ENCODE data around the gene WASHC1. TPM values are rescaled to one million over a fixed set of nuclear protein-coding genes. Genes with fewer than 3 reads are reported as not detected.
"Not testable (repeated sequence)": the region's sequence is repeated elsewhere in the genome, so short reads cannot be mapped to it uniquely, and the experiment has no call there.

WASHC1 gene
- total RNA-seq, 4 donors from 2014 or later, result 4.2 to 10.6 (median 6.0) TPM

- WGBS, 2 donors (ENCODE audit: low coverage in 1 of 2), result 93 to 95% methylated on average over 14 of the region's 16 CpGs
These were observed 16.1 kb upstream of the WASHC1 start for GRCh38 chr9:45180-45878.

GRCh38 chr9:44416-44815, 15.2 kb upstream of the WASHC1 start:
- not testable (repeated sequence) for H3K4me3 ChIP-seq, H3K27ac ChIP-seq, H3K27me3 ChIP-seq, H3K4me1 ChIP-seq, ATAC-seq, H3K9me3 ChIP-seq, H3K36me3 ChIP-seq
- WGBS, 2 donors (ENCODE audit: low coverage in 1 of 2), result 61 to 70% methylated on average over 3 of the region's 3 CpGs

More at GRCh38 chr9:45180-45878, 16.1 kb upstream of the WASHC1 start:
- not testable (repeated sequence) for H3K4me1 ChIP-seq, H3K4me3 ChIP-seq, ATAC-seq, H3K27ac ChIP-seq, H3K36me3 ChIP-seq, H3K27me3 ChIP-seq, H3K9me3 ChIP-seq

DNA sequence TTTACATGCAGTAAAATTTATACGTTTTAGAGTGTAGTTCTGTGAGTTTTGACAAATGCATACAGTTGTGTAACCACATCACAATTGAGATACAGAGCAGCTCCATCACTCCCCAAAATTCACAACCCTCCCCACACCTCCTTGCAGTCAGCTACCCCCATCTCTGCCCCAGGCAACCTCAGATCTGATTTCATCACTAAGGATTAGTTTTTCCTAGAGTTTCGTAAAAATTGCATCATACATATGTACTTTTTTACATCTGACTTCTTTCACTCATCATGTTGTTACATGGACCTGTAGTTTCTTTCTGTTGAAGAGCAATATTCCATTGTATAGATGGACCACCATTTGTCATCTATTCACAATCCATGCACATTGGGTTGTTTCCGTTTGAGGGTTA, 14.4 kb upstream of the WASHC1 start:
- 76 to 85% methylated on average over 1 to 2 of the region's 3 CpGs for whole genome bisulfite sequencing, 2 donors (ENCODE audit: low coverage in 1 of 2)

DNA sequence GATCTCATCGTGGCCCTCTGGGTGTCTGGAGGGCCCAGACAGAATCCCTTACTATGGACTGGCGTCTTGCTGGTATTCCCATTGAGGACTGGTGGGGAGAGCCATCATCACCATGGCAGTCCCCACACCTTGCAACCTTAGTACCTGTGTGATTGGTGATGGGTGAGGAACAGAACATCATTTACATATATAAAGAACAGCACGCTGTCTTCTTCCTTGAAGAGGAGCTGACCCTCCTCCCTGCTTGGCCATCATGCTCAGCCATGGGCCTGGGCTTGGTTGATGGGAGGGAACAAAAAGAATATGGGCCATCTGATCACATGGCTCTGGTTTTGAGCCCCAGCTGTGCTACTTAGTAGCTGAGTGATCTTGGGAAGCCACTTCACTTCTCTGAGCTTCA, 13.9 kb upstream of the WASHC1 start:
- WGBS, 2 donors (ENCODE audit: low coverage in 1 of 2), result no CpG with 5 or more reads among the region's 3 CpGs
- not testable (repeated sequence) for H3K9me3 ChIP-seq, H3K4me3 ChIP-seq, H3K36me3 ChIP-seq, H3K4me1 ChIP-seq, H3K27me3 ChIP-seq, H3K27ac ChIP-seq, ATAC-seq

More for the DNA sequence above, 14.4 kb upstream of the WASHC1 start:
- not testable (repeated sequence) for H3K4me3 ChIP-seq, H3K27me3 ChIP-seq, H3K27ac ChIP-seq, H3K9me3 ChIP-seq, H3K36me3 ChIP-seq, H3K4me1 ChIP-seq, ATAC-seq

- WGBS, 2 donors (ENCODE audit: low coverage in 1 of 2), result 82 to 83% methylated on average over 2 of the region's 2 CpGs
- H3K4me1 ChIP-seq, H3K4me3 ChIP-seq, H3K27me3 ChIP-seq, ATAC-seq, H3K36me3 ChIP-seq, H3K9me3 ChIP-seq, H3K27ac ChIP-seq: not testable (repeated sequence)
These were observed 12.6 kb upstream of the WASHC1 start for GRCh38 chr9:41819-42218.

GRCh38 chr9:41261-41676, 12.0 kb upstream of the WASHC1 start:
- not testable (repeated sequence) for H3K27me3 ChIP-seq, H3K36me3 ChIP-seq, H3K9me3 ChIP-seq, H3K4me1 ChIP-seq, H3K27ac ChIP-seq, H3K4me3 ChIP-seq
- WGBS, 2 donors (ENCODE audit: low coverage in 1 of 2), result 58 to 80% methylated on average over 2 to 3 of the region's 9 CpGs
- ATAC-seq, result peak; percentile 66

GRCh38 chr9:32308-32707, 3.1 kb upstream of the WASHC1 start:
- no CpG with 5 or more reads among the region's 6 CpGs for WGBS, 2 donors (ENCODE audit: low coverage in 1 of 2)
- ATAC-seq, H3K4me3 ChIP-seq: not testable (repeated sequence)

GRCh38 chr9:28775-29174, 481 bp downstream of the WASHC1 start:
- not testable (repeated sequence) for H3K36me3 ChIP-seq, ATAC-seq, H3K9me3 ChIP-seq, H3K27me3 ChIP-seq, H3K4me1 ChIP-seq
- Histone ChIP-seq H3K4me3 (peak overlapping the region; percentile 37 to 74), H3K27ac (peak overlapping the region in 1 of 4 donors; percentile 55)
- no CpG with 5 or more reads among the region's 30 CpGs for WGBS, 2 donors (ENCODE audit: low coverage in 1 of 2)

More at GRCh38 chr9:32308-32707, 3.1 kb upstream of the WASHC1 start:
- not testable (repeated sequence) for H3K27me3 ChIP-seq, H3K36me3 ChIP-seq, H3K27ac ChIP-seq, H3K4me1 ChIP-seq, H3K9me3 ChIP-seq

- ATAC-seq, H3K27ac ChIP-seq, H3K4me3 ChIP-seq, H3K9me3 ChIP-seq, H3K36me3 ChIP-seq, H3K27me3 ChIP-seq, H3K4me1 ChIP-seq: not testable (repeated sequence)
- no CpG with 5 or more reads among the region's 9 CpGs for WGBS, 2 donors (ENCODE audit: low coverage in 1 of 2)
These were observed 7.6 kb downstream of the WASHC1 start for GRCh38 chr9:21621-22020.

GRCh38 chr9:16875-17274, 12.4 kb downstream of the WASHC1 start:
- not testable (repeated sequence) for H3K27me3 ChIP-seq, H3K9me3 ChIP-seq, ATAC-seq, H3K4me1 ChIP-seq, H3K36me3 ChIP-seq, H3K4me3 ChIP-seq, H3K27ac ChIP-seq
- WGBS, 2 donors (ENCODE audit: low coverage in 1 of 2), result no CpG with 5 or more reads among the region's 6 CpGs

DNA sequence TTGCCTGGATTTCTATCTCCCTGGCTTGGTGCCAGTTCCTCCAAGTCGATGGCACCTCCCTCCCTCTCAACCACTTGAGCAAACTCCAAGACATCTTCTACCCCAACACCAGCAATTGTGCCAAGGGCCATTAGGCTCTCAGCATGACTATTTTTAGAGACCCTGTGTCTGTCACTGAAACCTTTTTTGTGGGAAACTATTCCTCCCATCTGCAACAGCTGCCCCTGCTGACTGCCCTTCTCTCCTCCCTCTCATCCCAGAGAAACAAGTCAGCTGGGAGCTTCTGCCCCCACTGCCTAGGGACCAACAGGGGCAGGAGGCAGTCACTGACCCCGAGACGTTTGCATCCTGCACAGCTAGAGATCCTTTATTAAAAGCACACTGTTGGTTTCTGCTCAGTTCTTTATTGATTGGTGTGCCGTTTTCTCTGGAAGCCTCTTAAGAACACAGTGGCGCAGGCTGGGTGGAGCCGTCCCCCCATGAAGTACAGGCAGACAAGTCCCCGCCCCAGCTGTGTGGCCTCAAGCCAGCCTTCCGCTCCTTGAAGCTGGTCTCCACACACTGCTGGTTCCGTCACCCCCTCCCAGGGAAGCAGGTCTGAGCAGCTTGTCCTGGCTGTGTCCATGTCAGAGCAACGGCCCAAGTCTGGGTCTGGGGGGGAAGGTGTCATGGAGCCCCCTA, 15.0 kb downstream of the WASHC1 start:
- 75% methylated on average over 4 of the region's 10 CpGs; no CpG with 5 or more reads in 1 of the 2 donors for WGBS, 2 donors (ENCODE audit: low coverage in 1 of 2)
- ATAC-seq, H3K4me1 ChIP-seq: not testable (repeated sequence)

More for the DNA sequence above, 15.0 kb downstream of the WASHC1 start:
- not testable (repeated sequence) for H3K27me3 ChIP-seq, H3K4me3 ChIP-seq, H3K36me3 ChIP-seq, H3K27ac ChIP-seq, H3K9me3 ChIP-seq

Data from gastroesophageal sphincter (tissue), 4 donors.